Keratinocyte (primary cell): ENCODE results near the gene FMN2. TPM values are rescaled to one million over a fixed set of nuclear protein-coding genes. Genes with fewer than 3 reads are reported as not detected.

ENCODE experiments used
- DNase-seq: peaks from one replicate; pipeline ENCODE4 v3.0.0-alpha.2; 2011; ENCODE audit warnings: low read depth, missing footprints, low spot score
- FAIRE-seq: peaks from 2 replicates; lab custom pipeline; 2011; peaks lifted over from hg19 to GRCh38; lab: Jason Lieb, UNC
- H2AFZ ChIP-seq: 2 replicates; pipeline ENCODE4 v1.6.0; 2012; ENCODE audit warnings: low read length, control low read depth, inconsistent platforms; ENCODE audit not compliant: control insufficient read depth
- H3K27ac ChIP-seq: 2 replicates; pipeline ENCODE4 v1.5.1; 2011; ENCODE audit warnings: low read length; ENCODE audit not compliant: control insufficient read depth, insufficient read depth
- H3K27me3 ChIP-seq: 3 replicates; pipeline ENCODE4 v1.6.0; 2011; ENCODE audit warnings: low read length; ENCODE audit not compliant: control insufficient read depth, insufficient read depth; ENCODE audit errors: extremely low read depth
- H3K36me3 ChIP-seq, 2 experiments: 2 replicates in 1 of 2; 3 replicates in 1 of 2; pipeline ENCODE4 v1.5.1; 2011; ENCODE audit warnings: low read length in 2 of 2, mild to moderate bottlenecking in 1 of 2; ENCODE audit not compliant: control insufficient read depth in 2 of 2, insufficient read depth in 2 of 2; ENCODE audit errors: extremely low read depth in 1 of 2
- H3K4me1 ChIP-seq: 3 replicates; pipeline ENCODE4 v1.5.1; 2011; ENCODE audit warnings: low read length; ENCODE audit not compliant: control insufficient read depth, insufficient read depth; ENCODE audit errors: extremely low read depth
- H3K4me2 ChIP-seq: 3 replicates; pipeline ENCODE4 v1.6.0; 2011; ENCODE audit warnings: low read depth, low read length; ENCODE audit not compliant: control insufficient read depth, insufficient read depth; ENCODE audit errors: extremely low read depth
- H3K4me3 ChIP-seq, 3 experiments: fragments of 200-600 bp in 1 of 3; sonication (generic) in 1 of 3; 2 replicates in 2 of 3; 3 replicates in 1 of 3; pipeline ENCODE4 v1.5.1; 2011 to 2016; ENCODE audit warnings: low read length in 3 of 3, mild to moderate bottlenecking in 3 of 3, control low read depth in 2 of 3, inconsistent platforms in 1 of 3, low read depth in 1 of 3, mixed read lengths in 1 of 3, mixed run types in 1 of 3, moderate library complexity in 1 of 3; ENCODE audit not compliant: control insufficient read depth in 2 of 3, insufficient read depth in 2 of 3; ENCODE audit errors: extremely low read depth in 1 of 3
- H3K79me2 ChIP-seq: 2 replicates; pipeline ENCODE4 v1.6.0; 2012; ENCODE audit warnings: low read length; ENCODE audit not compliant: control insufficient read depth, insufficient read depth
- H3K9ac ChIP-seq: 3 replicates; pipeline ENCODE4 v1.6.0; 2011; ENCODE audit warnings: low read length; ENCODE audit not compliant: control insufficient read depth, insufficient read depth; ENCODE audit errors: extremely low read depth
- H3K9me1 ChIP-seq: 3 replicates; pipeline ENCODE4 v1.6.0; 2011; ENCODE audit warnings: low read length; ENCODE audit not compliant: control insufficient read depth, insufficient read depth; ENCODE audit errors: extremely low read depth
- H3K9me3 ChIP-seq: 2 replicates; pipeline ENCODE4 v1.5.1; 2012; ENCODE audit warnings: low read depth, low read length; ENCODE audit not compliant: control insufficient read depth
- H4K20me1 ChIP-seq: 3 replicates; pipeline ENCODE4 v1.6.0; 2011; ENCODE audit warnings: low read length; ENCODE audit not compliant: control insufficient read depth, insufficient read depth; ENCODE audit errors: extremely low read depth
- EZH2 ChIP-seq: IDR thresholded peaks from one replicate; pipeline ENCODE4 v1.6.1; 2012; ENCODE audit warnings: inconsistent platforms, mild to moderate bottlenecking, low read length, moderate library complexity
- dilution Hi-C: fragments of 300-500 bp; cut with MboI; formaldehyde crosslinking; loops from one replicate; pipeline ENCODE4 v1.7.0; 2020; ENCODE audit warnings: low sequenced_read_pairs; ENCODE audit not compliant: extremely low pct_ligation_motif_present
- polyA plus RNA-seq, 5 experiments: library from polyadenylated mRNA; depleted of rRNA in 3 of 5; stranded (reverse) in 3 of 5; stranded (forward) in 1 of 5; unstranded in 1 of 5; fragments of >200 nt; gene quantifications; 1 replicate in 1 of 5; 2 replicates in 3 of 5; 3 replicates in 1 of 5; pipeline versions ENCODE4 v1.2.1 to v1.2.3, GENCODE V29; 2011 to 2012; ENCODE audit warnings: missing spikeins in 2 of 5, low read depth in 1 of 5, low replicate concordance in 1 of 5
- TF ChIP-seq, protein P1 (sequence below), 3 experiments: IDR thresholded peaks in 1 of 3; conservative IDR thresholded peaks in 1 of 3; optimal IDR thresholded peaks in 1 of 3; 2 replicates in 2 of 3; 3 replicates in 1 of 3; pipeline versions ENCODE3 to v1.5.1; 2011; ENCODE audit warnings: low read length in 3 of 3, mild to moderate bottlenecking in 3 of 3, moderate library complexity in 2 of 3, control low read depth in 1 of 3, inconsistent platforms in 1 of 3; ENCODE audit not compliant: insufficient read depth in 2 of 3; ENCODE audit errors: extremely low read depth in 1 of 3

The FMN2 gene
- polyA plus RNA-seq, 1 donor (not counting 4 experiments of a cell fraction or from before 2014, with no cell fraction given): not detected

- Histone ChIP-seq H3K36me3 (no peaks in the 10 kb centered on the region), H3K4me2 (no peak overlapping the region), H3K27me3 (no peaks in the 10 kb centered on the region), H3K9me1 (no peaks in the 10 kb centered on the region), H3K4me1 (no peaks in the 10 kb centered on the region), H2AFZ (no peak overlapping the region), H4K20me1 (no peaks in the 10 kb centered on the region), H3K4me3 (no peak overlapping the region), H3K9ac (no peak overlapping the region), H3K9me3 (peaks cover 9% of the 10 kb centered on the region), H3K79me2 (no peaks in the 10 kb centered on the region), H3K27ac (no peak overlapping the region)
- no peak for TF ChIP-seq EZH2
- TF ChIP-seq, protein P1, sequence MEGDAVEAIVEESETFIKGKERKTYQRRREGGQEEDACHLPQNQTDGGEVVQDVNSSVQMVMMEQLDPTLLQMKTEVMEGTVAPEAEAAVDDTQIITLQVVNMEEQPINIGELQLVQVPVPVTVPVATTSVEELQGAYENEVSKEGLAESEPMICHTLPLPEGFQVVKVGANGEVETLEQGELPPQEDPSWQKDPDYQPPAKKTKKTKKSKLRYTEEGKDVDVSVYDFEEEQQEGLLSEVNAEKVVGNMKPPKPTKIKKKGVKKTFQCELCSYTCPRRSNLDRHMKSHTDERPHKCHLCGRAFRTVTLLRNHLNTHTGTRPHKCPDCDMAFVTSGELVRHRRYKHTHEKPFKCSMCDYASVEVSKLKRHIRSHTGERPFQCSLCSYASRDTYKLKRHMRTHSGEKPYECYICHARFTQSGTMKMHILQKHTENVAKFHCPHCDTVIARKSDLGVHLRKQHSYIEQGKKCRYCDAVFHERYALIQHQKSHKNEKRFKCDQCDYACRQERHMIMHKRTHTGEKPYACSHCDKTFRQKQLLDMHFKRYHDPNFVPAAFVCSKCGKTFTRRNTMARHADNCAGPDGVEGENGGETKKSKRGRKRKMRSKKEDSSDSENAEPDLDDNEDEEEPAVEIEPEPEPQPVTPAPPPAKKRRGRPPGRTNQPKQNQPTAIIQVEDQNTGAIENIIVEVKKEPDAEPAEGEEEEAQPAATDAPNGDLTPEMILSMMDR (optimal IDR thresholded peaks at IDR 0.05 in 1 of 3, IDR thresholded peaks at IDR 0.05 in 1 of 3, conservative IDR thresholded peaks at IDR 0.05 in 1 of 3; ENCODE audit: extremely low read depth in 1 of 3, insufficient read depth in 2 of 3, low read length in 3 of 3): no peak
- dilution Hi-C loops: no loop called here
- DNase-seq (no peak), FAIRE-seq (no peak)
These were observed 400.1 kb downstream of the FMN2 start for GRCh38 chr1:240491796-240492195.

DNA sequence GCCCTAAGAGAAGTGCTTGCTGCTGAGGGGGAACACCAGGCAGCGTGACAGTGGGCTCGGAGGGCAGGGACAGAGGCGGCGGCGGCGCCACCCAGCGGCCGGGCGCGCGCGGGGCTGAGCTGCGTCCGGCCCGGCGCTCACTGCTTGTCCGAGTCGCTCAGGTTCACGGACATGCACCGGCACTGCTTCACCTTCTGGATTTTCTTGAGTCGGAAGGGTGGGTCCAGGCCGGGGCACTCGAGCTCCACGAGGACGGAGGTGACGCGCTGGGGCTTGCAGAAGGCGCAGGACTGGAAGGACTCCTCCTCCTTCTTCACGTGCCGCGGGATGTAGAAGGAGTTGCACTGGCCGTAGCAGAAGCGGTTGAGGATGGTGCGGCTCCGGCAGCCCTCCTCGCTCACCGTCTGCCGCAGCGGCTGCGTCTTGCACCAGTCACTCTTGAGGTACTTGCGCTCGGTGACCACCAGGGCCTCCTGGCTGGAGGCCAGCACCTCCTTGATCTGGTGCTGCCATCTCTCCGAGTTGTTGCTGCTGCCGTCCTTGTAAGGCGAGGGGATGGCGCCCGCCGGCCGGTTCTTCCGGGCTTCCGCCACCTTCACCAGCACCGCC is 401.3 kb downstream of the FMN2 start:
- Histone ChIP-seq H3K27me3 (no peaks in the 10 kb centered on the region), H3K4me3 (no peak overlapping the region), H3K79me2 (no peaks in the 10 kb centered on the region), H3K9me3 (peaks cover 7% of the 10 kb centered on the region), H3K4me1 (no peaks in the 10 kb centered on the region), H3K36me3 (no peaks in the 10 kb centered on the region), H4K20me1 (no peaks in the 10 kb centered on the region), H3K4me2 (no peak overlapping the region), H3K9me1 (no peaks in the 10 kb centered on the region), H3K27ac (no peak overlapping the region), H3K9ac (no peak overlapping the region), H2AFZ (no peak overlapping the region)
- TF ChIP-seq, protein P1 (optimal IDR thresholded peaks at IDR 0.05 in 1 of 3, IDR thresholded peaks at IDR 0.05 in 1 of 3, conservative IDR thresholded peaks at IDR 0.05 in 1 of 3; ENCODE audit: extremely low read depth in 1 of 3, insufficient read depth in 2 of 3, low read length in 3 of 3): no peak
- TF ChIP-seq EZH2: no peak
- FAIRE-seq: no peak
- no peak for DNase-seq
- dilution Hi-C loops: no loop called here
